ENCODE data around the gene ALPL. TPM values are rescaled to one million over a fixed set of nuclear protein-coding genes. Genes with fewer than 3 reads are reported as not detected.

Gene ALPL
- total and polyA plus RNA-seq, 5 donors: 10.1 to 32.1 (median 14.1) TPM

GRCh38 chr1:21577933-21578332, 68.7 kb downstream of the ALPL start:
- no peak for ATAC-seq
- Histone ChIP-seq H3K4me1 (ENCODE audit: control insufficient read depth, insufficient read depth, low read length) (peaks cover 6% of the 10 kb centered on the region), H3K9me3 (ENCODE audit: control insufficient read depth, low read length) (no peaks in the 10 kb centered on the region), H3K27ac (ENCODE audit: low read length) (no peak overlapping the region), H3K4me3 (ENCODE audit: low read length) (no peak overlapping the region), H3K27me3 (ENCODE audit: control insufficient read depth, insufficient read depth) (no peaks in the 10 kb centered on the region)
- WGBS: 89% methylated on average over 9 of the region's 9 CpGs
- DNase-seq: peak in 1 of 3 donors; percentile 24
- intact Hi-C loops (cut with DNase I): loop anchor here in 1 of 4 donors (5.0 kb wide), 1 partner anchor 206 kb away; no protein-coding TSS in a partner anchor

DNA sequence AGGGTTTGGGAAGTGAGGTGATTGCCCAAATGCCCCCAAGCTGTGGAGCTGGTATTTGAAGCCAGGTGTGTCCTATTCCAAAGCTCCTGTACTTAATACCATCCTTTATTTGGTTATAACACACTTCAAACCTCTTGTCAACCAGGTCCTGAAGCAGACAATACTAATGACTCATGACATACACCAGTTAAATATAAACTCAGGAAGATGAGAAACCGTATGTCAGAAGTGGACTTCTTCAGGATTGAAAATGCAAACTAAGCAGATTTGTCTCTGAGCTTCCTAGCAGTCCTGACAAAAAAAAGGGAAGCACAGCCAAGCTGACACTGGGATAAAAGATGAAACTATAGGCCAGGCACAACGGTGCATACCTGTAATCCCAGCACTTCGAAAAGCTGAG, 70.6 kb downstream of the ALPL start:
- Histone ChIP-seq H3K4me1 (ENCODE audit: control insufficient read depth, insufficient read depth, low read length) (no peaks in the 10 kb centered on the region), H3K4me3 (ENCODE audit: low read length) (no peak overlapping the region), H3K9me3 (ENCODE audit: control insufficient read depth, low read length) (no peaks in the 10 kb centered on the region), H3K27me3 (ENCODE audit: control insufficient read depth, insufficient read depth) (no peaks in the 10 kb centered on the region), H3K27ac (ENCODE audit: low read length) (no peak overlapping the region)
- 64% methylated on average over 3 of the region's 3 CpGs for WGBS
- DNase-seq (no peak), ATAC-seq (no peak)
- intact Hi-C loops (cut with DNase I): loop anchor here in 1 of 4 donors (5.0 kb wide), 1 partner anchor 207 kb away; no protein-coding TSS in a partner anchor

GRCh38 chr1:21584096-21584495, 74.9 kb downstream of the ALPL start:
- DNase-seq (no peak), ATAC-seq (no peak)
- Histone ChIP-seq H3K27ac (ENCODE audit: low read length) (no peak overlapping the region), H3K4me1 (ENCODE audit: control insufficient read depth, insufficient read depth, low read length) (no peaks in the 10 kb centered on the region), H3K27me3 (ENCODE audit: control insufficient read depth, insufficient read depth) (no peaks in the 10 kb centered on the region), H3K4me3 (ENCODE audit: low read length) (no peak overlapping the region), H3K9me3 (ENCODE audit: control insufficient read depth, low read length) (no peaks in the 10 kb centered on the region)
- intact Hi-C loops (cut with DNase I): no loop called here
- WGBS: 57% methylated on average over 10 of the region's 10 CpGs

DNA sequence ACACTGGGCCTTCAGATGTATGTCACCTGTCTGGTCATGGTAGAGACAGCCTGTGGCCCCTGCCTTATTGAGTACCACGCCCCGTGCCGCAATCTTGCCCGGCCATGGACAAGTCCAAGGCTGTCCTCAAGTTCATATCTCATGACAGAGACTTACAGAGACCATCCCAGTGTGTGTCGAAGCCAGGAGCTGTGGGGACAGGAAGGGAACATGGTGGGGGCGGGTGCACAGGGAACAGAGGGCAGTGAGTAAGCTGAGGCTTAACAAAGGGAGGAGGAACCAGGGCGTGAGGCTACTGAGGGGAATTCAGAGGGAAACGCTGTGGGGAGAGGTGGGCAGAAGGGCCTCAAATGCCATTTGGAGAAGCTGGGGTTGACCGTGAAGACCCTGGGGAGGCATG, 75.8 kb downstream of the ALPL start:
- Histone ChIP-seq H3K27ac (ENCODE audit: low read length) (no peak overlapping the region), H3K4me1 (ENCODE audit: control insufficient read depth, insufficient read depth, low read length) (no peaks in the 10 kb centered on the region), H3K27me3 (ENCODE audit: control insufficient read depth, insufficient read depth) (no peaks in the 10 kb centered on the region), H3K4me3 (ENCODE audit: low read length) (no peak overlapping the region), H3K9me3 (ENCODE audit: control insufficient read depth, low read length) (no peaks in the 10 kb centered on the region)
- DNase-seq (no peak), ATAC-seq (peak in 1 of 2 donors; percentile 56)
- intact Hi-C loops (cut with DNase I): no loop called here
- WGBS: 63% methylated on average over 9 of the region's 9 CpGs

GRCh38 chr1:21586222-21586621, 77.0 kb downstream of the ALPL start:
- no peaks in the 10 kb centered on the region for H3K4me1 ChIP-seq (ENCODE audit: control insufficient read depth, insufficient read depth, low read length)
- H3K9me3 ChIP-seq (ENCODE audit: control insufficient read depth, low read length): no peaks in the 10 kb centered on the region
- 47% methylated on average over 12 of the region's 12 CpGs for WGBS
- no peak overlapping the region for H3K4me3 ChIP-seq (ENCODE audit: low read length)
- no peaks in the 10 kb centered on the region for H3K27me3 ChIP-seq (ENCODE audit: control insufficient read depth, insufficient read depth)
- intact Hi-C loops (cut with DNase I): no loop called here
- no peak overlapping the region for H3K27ac ChIP-seq (ENCODE audit: low read length)
- ATAC-seq (no peak), DNase-seq (no peak)

DNA sequence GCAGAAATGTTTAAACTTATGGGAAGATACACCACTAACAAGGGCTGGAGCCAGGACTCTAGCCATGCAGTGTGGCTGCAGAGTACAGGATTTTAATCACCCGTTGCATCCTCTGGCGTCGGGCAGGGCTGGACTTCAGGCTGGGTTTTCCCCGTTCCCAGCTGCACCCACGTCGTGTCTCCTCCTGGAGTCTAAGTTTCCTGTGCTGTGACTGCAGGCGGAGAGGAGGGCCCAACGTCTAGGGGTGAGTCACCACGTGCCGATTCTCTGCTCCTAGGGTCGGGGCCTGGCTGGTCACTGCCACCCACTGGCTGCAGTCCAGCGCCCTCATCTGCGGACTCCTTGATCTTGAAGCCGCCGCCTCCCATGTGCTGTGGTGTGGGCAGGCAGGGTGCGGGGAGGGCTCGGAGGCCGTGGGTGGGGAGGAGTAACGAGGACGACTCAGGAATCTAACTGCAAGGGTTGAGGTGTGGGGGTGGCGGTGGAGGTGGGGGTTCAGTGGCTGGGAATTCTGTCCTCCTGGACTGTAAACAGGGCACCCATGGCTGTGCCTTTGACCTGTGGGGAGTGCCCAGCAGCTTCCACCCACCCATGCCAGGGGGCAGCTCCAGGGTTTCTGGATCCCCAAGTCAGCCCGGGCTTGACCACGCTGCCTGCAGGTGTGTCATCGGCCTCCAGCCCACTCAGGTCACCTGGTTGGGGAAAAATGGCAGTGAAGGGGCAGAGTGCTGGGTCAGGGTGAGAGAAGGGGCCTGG, 77.8 kb downstream of the ALPL start:
- DNase-seq (peak; percentile 76 to 80 (median 76)), ATAC-seq (peak; percentile 69 to 88)
- Histone ChIP-seq H3K4me3 (ENCODE audit: low read length) (no peak overlapping the region), H3K4me1 (ENCODE audit: control insufficient read depth, insufficient read depth, low read length) (no peaks in the 10 kb centered on the region), H3K27ac (ENCODE audit: low read length) (no peak overlapping the region), H3K27me3 (ENCODE audit: control insufficient read depth, insufficient read depth) (no peaks in the 10 kb centered on the region), H3K9me3 (ENCODE audit: control insufficient read depth, low read length) (no peaks in the 10 kb centered on the region)
- intact Hi-C loops (cut with DNase I): no loop called here
- WGBS: 28% methylated on average over 24 of the region's 24 CpGs

- ATAC-seq: no peak
- intact Hi-C loops (cut with DNase I): no loop called here
- WGBS: 97% methylated on average over 5 of the region's 5 CpGs
- no peak overlapping the region for H3K4me3 ChIP-seq (ENCODE audit: low read length)
- DNase-seq: no peak
- H3K9me3 ChIP-seq (ENCODE audit: control insufficient read depth, low read length): no peaks in the 10 kb centered on the region
- H3K27me3 ChIP-seq (ENCODE audit: control insufficient read depth, insufficient read depth): no peaks in the 10 kb centered on the region
- H3K27ac ChIP-seq (ENCODE audit: low read length): no peak overlapping the region
- no peaks in the 10 kb centered on the region for H3K4me1 ChIP-seq (ENCODE audit: control insufficient read depth, insufficient read depth, low read length)
Observed at GRCh38 chr1:21587602-21587953, 78.4 kb downstream of the ALPL start.

- no peak overlapping the region for H3K27ac ChIP-seq (ENCODE audit: low read length)
- 89% methylated on average over 5 of the region's 5 CpGs for WGBS
- H3K27me3 ChIP-seq (ENCODE audit: control insufficient read depth, insufficient read depth): no peaks in the 10 kb centered on the region
Observed at GRCh38 chr1:21589618-21590017, 80.4 kb downstream of the ALPL start.

GRCh38 chr1:21590126-21590880, 81.1 kb downstream of the ALPL start:
- ATAC-seq (no peak), DNase-seq (no peak)
- H3K4me3 ChIP-seq (ENCODE audit: low read length): no peak overlapping the region
- WGBS: 36% methylated on average over 23 of the region's 23 CpGs
- H3K9me3 ChIP-seq (ENCODE audit: control insufficient read depth, low read length): no peaks in the 10 kb centered on the region
- no peak overlapping the region for H3K27ac ChIP-seq (ENCODE audit: low read length)
- no peaks in the 10 kb centered on the region for H3K4me1 ChIP-seq (ENCODE audit: control insufficient read depth, insufficient read depth, low read length)
- intact Hi-C loops (cut with DNase I): loop anchor here in 1 of 4 donors (10.0 kb wide), 1 partner anchor 216 kb away; no protein-coding TSS in a partner anchor
- no peaks in the 10 kb centered on the region for H3K27me3 ChIP-seq (ENCODE audit: control insufficient read depth, insufficient read depth)

More at GRCh38 chr1:21589618-21590017, 80.4 kb downstream of the ALPL start:
- no peaks in the 10 kb centered on the region for H3K9me3 ChIP-seq (ENCODE audit: control insufficient read depth, low read length)
- H3K4me3 ChIP-seq (ENCODE audit: low read length): no peak overlapping the region
- DNase-seq: no peak
- no peaks in the 10 kb centered on the region for H3K4me1 ChIP-seq (ENCODE audit: control insufficient read depth, insufficient read depth, low read length)
- no peak for ATAC-seq
- intact Hi-C loops (cut with DNase I): loop anchor here in 1 of 4 donors (10.0 kb wide), 1 partner anchor 215 kb away; no protein-coding TSS in a partner anchor

GRCh38 chr1:21590934-21591333, 81.7 kb downstream of the ALPL start:
- DNase-seq (no peak), ATAC-seq (no peak)
- intact Hi-C loops (cut with DNase I): loop anchor here in 1 of 4 donors (10.0 kb wide), 1 partner anchor 216 kb away; no protein-coding TSS in a partner anchor
- Histone ChIP-seq H3K27me3 (ENCODE audit: control insufficient read depth, insufficient read depth) (no peaks in the 10 kb centered on the region), H3K9me3 (ENCODE audit: control insufficient read depth, low read length) (no peaks in the 10 kb centered on the region), H3K4me1 (ENCODE audit: control insufficient read depth, insufficient read depth, low read length) (no peaks in the 10 kb centered on the region), H3K27ac (ENCODE audit: low read length) (no peak overlapping the region), H3K4me3 (ENCODE audit: low read length) (no peak overlapping the region)
- 60% methylated on average over 13 of the region's 13 CpGs for WGBS

Data from right cardiac atrium (tissue), 5 donors.